GM18499 (cell line): Measurements from ENCODE around the gene PPP4C.
"Not testable (repeated sequence)": the region's sequence is repeated elsewhere in the genome, so short reads cannot be mapped to it uniquely, and the experiment has no call there.

Experiments used
- ATAC-seq: cut with Tn5 transposase; IDR thresholded peaks from one replicate; pipeline ENCODE4 v1.9.1; 2021; ENCODE audit warnings: moderate number of reproducible peaks; ENCODE audit not compliant: insufficient read depth, unreplicated experiment

The PPP4C gene

GRCh38 chr16:30119428-30119827 is 43.6 kb downstream of the PPP4C start:
- ATAC-seq, result no peak

DNA sequence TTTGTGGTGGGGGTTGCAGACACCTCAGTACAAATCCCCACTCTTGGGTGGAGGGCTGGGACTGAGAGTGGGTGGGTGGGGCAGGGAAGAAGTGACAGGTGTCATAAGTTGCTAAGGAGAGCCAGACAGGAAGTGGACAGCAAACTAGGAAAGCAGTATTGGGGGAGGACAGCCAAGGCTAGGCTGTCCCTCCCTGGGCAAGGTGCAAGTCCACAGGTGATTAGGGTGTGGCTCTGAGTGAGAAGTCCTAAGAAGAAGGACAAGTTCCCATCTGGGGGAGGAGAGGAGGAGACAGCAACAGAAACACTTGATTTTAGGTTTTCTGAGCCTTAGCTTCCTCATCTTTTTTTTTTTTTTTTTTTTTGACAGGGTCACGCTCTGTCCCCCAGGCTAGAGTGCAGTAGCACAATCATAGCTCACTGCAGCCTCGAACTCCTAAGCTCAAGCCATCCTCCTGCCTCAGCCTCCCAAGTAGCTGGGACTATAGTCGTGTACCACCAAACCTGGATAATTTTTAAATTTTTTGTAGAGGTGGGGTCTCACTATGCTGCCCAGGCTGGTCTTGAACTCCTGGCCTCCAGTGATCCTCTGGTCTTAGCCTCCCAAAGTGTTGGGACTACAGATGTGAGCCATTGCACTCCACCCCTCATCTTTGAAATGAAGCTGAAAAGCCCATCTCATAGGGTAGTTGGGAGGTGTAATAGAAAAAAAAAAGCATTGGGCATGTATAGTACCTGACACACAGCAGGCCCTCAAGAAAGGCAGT is 44.7 kb downstream of the PPP4C start:
- no peak for ATAC-seq

DNA sequence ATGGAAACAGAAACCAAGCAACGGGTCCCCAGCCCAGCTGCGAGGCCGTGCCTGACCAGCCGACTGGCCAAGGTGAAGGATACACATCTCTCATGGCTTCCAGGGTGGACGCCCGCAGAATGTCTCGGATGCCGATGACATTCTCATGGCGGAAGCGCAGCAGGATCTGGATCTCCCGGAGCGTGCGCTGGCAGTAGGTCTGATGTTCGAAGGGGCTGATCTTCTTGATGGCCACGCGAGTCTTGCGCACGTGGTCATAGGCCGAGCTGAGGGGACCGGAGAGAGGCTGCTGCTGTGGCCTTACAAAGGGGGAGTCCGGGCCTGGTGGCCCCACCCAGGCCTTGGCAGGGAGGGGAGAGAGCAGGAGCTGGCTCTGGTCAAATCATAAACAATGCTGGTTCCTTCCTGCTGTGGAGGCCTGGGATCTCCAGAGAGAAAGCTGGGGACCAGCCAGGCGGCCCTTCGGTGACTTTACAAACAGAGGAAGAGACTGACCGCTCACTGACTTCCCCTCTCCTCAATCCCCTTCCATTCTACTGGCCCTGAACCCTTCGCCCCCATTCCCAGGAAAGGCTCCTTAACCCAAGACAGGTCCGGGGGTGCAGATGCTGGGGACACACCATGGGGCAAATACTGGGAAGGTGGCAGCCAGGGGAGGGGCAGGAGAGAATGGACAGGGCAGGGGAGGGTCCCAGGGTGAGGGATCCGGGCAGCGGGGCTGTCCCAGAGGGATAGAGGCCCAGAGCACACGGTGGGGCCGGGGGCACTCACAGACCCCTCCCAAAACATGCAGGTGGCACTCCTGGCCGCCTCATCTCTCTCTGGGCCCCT is 46.2 kb downstream of the PPP4C start:
- ATAC-seq, result no peak

DNA sequence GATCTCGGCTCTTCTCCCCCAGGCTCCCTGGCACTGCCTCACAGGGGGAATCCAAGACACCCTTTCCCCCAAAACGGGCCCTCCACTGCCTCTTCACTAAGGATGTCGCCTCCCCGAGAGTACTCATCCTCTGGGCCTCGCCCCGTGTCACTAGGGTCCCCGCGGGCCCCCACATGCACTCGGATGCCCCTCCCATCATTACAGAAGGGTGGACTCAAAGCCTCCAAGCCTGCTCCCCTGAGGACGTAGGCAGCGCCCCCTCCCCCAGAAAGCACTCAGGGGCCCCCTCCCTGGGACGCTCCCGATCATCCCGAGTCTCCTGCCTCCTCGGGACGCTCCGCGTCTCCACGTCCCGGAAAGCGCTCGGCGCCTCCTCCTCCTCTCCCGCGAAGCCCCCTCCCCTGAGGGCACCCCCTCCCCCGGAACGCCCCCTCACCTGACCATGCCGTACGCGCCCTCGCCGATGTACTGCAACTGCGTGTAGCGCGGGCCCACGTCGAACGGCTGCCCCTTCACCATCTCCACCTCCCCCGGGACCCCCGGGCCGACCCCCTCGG is 46.9 kb downstream of the PPP4C start:
- ATAC-seq, result no peak

DNA sequence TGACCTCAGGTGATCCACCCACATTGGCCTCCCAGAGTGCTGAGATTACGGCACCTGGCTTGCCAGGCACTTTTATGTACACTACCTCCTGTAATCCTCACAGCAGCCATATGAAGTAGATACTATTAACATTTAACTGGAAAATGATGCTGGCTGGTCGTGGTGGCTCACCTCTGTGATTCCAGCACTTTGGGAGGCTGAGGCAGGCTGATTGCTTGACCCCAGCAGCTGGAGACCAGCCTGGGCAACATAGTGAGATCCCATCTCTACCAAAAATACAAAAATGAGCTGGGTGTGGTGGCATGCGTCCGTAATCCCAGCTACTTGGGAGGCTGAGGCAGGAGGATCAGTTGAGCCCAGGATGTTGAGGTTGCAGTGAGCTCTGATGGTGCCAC is 49.2 kb downstream of the PPP4C start:
- ATAC-seq, result no peak

GRCh38 chr16:30125690-30126089 is 49.9 kb downstream of the PPP4C start:
- ATAC-seq, result not testable (repeated sequence)

- no peak for ATAC-seq
Measured at GRCh38 chr16:30127993-30128392, 52.2 kb downstream of the PPP4C start.

DNA sequence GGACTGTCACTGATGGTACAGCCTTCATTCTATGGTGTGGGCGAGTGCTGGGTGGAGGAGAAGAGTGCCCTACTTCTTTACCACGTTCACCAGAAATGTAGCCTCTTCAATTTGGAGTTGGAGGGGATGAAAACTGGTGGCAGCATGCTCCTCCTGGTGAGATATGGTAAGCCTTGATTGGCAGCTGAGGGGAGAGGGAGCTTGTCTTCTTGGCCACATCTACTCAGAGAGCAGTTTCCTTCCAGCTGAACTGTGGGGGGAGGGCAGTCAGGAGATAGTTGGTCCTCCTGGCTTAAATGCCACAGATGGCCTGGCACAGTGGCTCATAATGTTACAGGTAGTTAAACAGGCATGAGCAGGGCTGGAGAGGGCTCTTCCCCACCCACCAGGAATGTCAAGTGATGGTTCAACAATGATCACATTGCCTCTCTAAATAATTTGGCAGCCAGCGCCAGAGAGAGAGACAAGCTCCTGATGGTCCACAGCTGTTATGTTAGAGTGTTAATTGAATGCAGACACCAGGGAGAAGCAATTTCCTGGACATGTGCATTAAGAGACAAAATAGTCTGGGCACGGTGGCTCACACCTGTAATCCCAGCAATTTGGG is 56.2 kb downstream of the PPP4C start:
- ATAC-seq, result no peak

- ATAC-seq, result no peak
Measured at GRCh38 chr16:30132591-30132990, 56.8 kb downstream of the PPP4C start.
